HG03439 (cell line): Measurements from ENCODE around the gene ACOX1.
A peak's percentile ranks its signal among the peaks of the same experiment; 100 is the strongest.
"Not testable (repeated sequence)": the region's sequence is repeated elsewhere in the genome, so short reads cannot be mapped to it uniquely, and the experiment has no call there.

Experiments used
- ATAC-seq: cut with Tn5 transposase; IDR thresholded peaks from one replicate; pipeline ENCODE4 v1.9.1; 2021; ENCODE audit warnings: mild to moderate bottlenecking, moderate library complexity; ENCODE audit not compliant: unreplicated experiment

ACOX1 gene

DNA sequence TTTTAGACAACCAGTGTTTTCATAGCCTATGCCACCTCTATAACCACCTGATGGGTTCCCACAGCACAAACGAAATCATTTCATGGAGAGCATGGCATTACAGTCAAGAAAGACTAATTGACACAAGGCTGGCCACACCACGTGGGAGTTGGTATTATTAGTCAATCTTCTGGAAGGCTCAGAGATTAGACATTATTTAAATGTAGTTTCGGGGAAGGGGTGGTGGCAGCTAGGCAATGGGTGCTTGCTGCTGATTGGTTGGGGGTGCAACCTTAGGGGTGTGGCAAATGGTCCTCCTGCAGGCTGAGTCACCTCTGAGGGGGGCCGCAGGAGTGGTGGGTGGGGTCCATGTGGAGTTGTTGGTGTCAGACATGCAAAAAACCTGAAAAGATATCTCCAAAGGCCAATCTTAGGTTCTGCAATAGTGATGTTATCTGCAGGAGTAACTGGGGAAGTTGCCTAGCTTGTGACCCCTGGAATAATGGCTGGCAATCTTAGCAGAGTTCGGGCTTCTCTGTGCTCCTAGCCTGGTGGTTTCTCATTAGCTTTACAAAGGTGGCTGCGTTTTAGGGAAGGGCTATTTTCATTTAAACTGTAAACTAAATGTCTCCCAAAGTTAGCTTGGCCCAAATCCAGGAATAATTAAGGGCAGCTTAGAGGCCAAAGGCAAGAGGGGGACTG lies 4.7 kb upstream of the ACOX1 start:
- no peak for ATAC-seq

DNA sequence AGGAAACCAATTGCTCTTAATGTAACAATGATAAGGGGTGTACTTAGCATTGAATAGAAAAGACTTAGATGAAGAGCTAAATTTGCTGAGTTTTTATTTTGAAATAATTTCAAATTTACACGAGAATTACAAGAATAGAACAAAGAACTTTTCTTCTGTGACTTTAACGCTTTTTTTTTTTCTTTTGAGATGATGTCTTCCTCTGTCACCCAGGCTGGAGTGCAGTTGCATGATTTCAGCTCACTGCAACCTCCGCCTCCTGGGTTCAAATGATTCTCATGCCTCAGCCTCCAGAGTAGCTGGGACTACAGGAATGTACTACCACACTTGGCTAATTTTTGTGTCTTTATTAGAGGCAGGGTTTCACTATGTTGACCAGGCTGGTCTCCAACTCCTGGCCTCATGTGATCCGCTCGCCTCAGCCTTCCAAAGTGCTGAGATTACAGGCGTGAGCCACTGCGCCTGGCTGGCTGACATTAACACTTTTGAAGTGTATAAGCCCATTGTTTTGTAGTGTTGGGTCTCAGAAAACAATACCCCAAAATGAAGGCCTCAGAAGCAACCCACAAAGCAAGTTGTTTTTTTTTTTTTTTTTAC lies 2.2 kb upstream of the ACOX1 start:
- ATAC-seq = no peak

DNA sequence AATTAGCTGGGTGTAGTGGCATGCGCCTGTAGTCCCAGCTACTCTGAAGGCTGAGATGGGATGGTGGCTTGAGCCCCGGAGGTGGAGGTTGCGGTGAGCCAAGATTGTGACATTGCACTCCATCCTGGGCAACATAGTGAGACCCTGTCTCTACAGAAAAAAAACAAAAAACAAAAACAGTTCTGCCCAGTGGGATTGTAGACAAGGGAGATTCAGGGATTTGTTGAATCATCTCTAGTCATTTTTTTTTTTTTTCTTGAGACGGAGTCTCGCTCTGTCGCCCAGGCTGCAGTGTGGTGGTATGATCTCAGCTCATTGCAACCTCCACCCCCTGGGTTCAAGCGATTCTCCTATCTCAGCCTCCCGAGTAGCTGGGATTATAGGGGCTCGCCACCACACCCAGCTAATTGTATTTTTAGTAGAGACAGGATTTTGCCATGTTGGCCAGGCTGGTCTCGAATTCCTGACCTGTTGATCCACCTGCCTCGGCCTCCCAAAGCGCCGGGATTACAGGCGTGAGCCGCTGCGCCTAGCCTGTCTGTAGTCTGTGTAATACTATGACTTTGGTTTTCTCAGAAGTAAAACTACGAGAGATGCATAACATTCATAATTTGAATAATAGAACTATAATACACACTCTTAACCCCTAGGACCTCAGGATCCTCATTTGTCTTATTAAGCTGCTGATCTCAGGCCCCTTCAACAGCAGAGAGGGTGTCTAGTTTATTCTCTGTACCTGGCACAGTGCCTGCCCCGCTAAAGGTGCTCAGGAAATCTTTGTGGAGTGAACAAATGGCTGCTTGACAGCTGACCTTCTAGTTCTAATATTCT lies 1.4 kb upstream of the ACOX1 start:
- no peak for ATAC-seq

DNA sequence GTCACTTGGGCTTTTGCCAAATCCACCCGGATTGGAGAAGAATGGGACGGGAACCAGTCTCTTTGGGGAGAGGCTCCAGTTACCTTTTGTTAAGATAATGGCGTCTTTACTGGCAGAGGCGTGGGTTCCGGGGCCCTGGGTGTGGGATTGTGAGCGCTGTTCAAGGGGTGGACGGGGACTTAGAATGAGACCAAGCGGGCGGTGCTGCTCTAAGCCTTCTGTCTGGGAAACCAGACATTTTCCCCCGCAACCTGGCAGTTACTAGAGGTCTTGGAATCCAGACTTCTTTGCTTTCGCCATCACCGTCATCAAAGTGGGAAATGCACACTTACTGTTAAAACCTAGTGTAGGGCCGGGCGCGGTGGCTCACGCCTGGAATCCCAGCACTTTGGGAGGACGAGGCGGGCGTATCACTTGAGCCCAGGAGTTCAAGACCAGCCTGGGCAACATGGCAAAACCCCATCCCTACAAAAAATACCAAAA lies 780 bp upstream of the ACOX1 start:
- peak; percentile 18 for ATAC-seq

DNA sequence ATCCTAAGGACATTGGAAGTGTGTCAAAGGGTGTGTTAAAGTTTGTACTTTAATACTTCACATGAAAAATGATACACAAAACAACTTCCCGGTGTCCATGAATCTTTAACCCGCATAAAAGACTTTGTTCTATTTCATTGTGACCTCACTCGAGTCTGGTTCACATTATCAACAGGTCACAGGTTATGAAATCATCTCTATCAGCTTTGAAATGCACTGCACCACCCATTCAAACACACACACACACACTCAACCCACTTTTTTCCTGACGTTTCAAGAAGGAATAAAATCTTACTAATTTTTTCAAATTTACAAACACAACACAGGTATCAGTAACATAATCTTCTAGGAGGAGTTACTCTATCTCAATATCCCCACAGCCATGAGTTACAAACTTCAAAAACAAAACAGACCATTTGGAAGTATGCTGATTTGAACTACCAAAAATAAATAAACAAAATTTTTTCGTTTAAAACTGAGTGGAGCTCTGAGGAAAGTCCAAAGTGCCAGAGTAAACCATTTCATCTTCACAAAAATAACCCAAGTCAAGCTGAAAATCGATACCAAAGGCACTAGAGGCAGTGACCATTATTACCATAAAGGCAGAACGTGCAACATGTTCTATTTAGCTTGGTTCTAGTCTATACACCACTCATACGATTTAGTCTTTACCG lies 2.7 kb downstream of the ACOX1 start:
- no peak for ATAC-seq

DNA sequence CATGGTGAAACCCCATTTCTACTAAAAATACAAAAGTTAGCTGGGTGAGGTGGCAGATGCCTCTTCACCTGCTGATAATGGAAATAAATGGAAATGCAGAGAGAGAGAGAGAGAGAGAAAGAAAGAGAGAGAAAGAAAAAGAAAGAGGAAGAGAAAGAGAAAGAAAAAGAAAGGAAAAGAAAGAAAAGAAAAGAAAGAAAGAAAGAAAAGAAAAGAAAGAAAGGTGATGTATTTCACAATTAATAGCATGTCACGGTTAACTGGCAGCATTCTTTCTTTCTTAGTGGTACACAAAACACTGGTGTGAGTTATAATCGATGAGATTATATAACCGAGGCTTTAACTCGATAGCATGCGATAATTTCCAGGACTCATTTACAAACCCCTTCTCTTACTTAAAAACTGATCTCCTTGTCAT lies 3.2 kb downstream of the ACOX1 start:
- ATAC-seq = no peak

DNA sequence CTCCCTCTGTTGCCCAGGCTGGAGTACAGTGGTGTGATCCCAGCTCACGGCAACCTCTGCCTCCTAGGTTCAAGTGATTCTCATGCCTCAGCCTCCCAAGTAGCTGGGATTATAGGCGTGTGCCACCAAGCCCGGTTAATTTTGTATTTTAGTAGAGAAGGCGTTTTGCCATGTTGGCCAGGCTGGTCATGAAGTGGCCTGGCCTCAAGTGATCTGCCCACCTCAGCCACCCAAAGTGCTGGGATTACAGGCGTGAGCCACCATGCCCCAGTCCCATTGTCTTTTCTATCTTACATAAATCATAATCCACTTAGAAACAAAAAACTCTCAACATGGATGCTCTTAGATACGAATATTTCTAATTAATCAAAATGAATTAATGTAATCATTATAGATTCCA lies 3.8 kb downstream of the ACOX1 start:
- ATAC-seq = not testable (repeated sequence)

DNA sequence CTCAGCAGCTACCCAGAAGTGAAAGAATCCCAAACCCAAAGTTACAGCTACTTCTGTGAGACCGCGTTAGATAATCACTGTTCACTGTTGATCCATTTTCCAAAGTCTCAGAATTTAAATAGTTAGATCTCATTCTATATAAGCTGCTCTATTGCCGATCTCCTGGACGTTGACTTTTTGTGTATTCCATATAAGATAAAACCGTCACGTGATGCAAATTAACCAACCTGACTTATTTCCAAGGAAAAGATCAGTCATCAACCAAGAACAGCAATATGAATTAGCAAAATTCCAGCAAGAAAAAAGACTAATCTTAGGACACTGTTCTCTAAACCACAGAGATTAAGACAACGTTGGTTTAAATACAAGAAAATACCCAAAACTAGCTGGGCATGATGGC lies 8.3 kb downstream of the ACOX1 start:
- ATAC-seq = no peak

DNA sequence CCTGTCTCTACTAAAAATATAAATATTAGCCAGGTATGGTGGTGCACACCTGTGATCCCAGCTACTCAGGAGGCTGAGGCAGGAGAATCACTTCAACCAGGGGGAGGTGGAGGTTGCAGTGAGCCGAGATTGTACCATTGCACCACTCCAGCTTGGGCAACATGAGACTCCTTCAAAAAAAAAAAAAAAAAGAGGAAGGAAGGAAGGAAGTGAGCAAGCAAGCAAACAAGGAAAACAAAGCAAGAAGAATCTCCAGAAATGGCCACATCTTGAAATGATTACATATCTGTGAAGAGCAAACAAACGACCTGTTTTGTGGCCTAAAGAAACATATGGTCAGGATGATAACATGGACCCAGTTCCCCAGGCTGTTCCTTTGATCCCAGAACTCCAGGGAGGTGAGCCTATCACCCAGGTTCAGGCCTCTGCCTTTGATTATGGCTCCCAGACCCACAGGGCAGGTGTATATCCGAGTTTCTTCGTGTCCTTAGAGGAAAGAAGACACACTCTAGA lies 8.9 kb downstream of the ACOX1 start:
- no peak for ATAC-seq

DNA sequence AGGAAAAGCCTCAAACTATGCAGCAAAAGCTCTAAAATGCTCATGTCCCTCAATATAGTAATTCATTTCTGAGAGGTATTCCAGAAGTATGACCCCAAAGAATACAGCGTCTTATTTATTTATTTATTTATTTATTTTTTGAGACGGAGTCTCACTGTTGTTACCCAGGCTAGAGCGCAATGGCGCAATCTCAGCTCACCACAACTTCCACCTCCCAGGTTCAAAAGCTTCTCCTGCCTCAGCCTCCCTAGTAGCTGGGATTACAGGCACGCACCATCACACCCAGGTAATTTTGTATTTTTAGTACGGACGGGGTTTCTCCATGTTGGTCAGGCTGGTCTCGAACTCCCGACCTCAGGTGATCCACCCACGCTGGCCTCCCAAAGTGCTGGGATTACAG lies 9.9 kb downstream of the ACOX1 start:
- ATAC-seq = not testable (repeated sequence)

DNA sequence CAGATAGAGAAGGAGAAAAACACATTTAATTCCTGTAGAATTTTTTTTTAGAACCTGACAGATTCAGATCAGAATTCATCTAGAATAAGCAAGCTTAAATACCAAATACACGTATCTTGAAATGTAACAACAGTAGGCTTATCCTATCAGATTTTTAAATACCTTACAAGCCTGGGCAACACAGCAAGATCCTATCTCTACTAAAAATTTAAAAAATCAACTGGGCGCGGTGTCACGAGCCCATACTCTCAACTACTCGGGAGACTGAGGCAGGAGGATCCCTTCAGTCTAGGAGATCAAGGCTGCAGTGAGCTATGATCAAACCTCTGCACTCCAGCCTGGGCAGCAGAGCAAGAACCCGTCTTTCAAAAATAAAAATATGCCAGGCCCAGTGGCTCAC lies 13.5 kb downstream of the ACOX1 start:
- ATAC-seq = no peak

DNA sequence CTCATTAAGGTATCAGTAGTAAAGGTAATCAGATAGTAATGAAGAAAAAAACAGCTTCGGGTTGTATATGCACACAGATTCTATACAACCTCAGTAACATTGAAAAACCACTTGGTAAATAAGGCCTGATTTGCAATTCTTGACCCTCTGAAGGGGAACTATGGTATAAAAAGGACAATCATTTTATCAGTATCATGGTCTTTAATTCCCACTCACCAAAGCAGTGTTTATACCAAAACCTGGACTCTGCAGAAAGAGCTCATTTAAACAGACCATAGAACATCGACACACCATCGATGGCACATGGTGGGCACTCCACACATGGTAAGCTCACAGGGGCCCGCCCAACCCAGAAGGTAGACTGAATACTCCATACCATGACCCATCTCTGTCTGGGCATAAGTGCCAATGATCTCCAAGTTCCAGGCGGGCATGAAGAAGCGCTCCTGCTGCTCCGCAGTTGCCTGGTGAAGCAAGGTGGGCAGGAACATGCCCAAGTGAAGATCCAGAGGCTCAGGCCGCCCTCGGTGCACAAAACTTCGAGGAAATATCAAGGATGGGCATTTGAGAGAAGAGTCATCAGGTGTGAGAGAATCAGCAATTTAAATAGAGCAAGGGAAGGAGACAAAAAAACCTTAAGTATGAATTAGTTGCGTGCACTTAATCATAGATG lies 19.0 kb downstream of the ACOX1 start:
- no peak for ATAC-seq

DNA sequence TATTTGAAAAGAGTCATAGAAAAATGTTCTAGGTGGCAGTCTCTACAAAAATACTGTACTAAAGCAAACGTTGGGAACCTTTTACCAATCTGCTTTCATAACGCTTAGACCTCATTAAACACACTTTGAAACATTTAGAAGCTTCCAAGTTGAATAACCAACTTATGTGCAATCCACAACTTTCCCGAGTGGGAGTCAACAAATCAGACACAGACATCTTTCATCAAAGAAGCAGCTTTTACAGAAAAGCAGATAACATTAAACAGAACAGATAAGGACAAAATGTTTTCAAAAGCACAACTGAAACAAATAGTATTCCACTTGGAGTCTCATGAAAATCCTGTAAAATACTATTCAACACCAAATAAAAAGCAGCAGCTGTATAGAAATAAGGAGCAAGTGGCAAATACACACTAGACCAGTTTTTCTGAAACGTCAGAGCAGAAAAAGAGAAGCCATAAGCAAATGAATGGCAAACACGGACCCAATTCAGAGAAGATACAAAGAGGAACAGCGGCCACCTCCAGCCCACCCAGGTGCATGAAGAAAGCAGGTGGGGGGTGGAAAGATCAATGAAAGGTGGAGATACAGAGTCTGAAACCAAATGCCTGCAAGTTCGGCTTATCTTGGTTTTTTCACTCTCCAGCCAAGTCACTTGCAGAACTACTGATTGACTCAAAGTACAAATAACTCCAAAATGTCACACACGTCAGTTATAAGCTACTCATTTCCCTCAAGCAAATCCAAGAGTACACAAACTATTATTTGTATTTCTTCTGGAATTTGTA lies 19.7 kb downstream of the ACOX1 start:
- ATAC-seq = no peak

DNA sequence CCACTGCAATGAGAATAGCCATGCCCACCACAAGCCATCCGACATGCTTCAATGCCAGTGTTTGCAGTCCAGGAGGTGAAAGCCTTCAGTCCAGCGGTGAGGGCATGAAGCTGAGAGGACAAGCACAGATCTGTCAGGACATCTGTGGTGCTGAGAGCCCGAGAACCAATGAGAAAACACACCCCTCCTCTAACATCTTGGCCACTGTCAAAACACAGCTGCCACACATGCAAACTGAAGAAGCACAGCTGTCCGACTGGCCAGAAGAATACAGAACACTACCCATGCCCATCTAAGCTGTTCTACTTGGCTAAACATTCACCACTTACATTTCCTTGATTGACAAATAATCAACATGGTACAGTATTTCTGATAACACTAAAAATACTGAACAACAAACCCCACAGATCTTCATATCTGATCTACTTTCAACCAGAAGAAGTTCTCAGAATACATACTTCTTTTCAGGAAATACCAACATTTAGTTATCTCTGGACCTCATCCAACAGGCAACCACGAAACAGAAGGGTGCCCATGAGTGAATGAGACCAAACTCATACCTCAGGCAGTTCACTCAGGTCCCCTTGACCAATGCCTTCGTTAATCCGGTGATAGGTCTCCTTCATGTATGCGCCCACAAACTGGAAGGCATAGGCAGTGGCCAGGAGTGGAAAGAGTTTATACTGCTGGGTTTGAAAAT lies 28.0 kb downstream of the ACOX1 start:
- ATAC-seq = no peak

DNA sequence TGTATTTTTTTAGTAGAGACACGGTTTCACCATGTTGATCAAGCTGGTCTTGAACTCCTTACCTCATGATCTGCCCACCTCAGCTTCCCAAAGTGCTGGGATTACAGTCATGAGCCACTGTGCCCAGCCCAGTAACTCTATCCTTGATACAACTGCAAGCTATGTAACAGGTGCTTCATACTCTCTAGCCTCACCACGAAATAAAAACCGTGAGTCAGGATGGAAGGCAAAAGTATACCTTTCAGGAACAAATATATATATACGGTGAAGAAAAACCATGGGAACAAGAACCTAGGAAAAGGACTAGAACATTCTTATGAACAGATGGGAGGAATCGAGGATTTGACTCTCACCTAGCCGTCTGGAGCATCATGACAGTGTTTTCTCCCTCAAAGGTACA lies 28.5 kb downstream of the ACOX1 start:
- no peak for ATAC-seq

DNA sequence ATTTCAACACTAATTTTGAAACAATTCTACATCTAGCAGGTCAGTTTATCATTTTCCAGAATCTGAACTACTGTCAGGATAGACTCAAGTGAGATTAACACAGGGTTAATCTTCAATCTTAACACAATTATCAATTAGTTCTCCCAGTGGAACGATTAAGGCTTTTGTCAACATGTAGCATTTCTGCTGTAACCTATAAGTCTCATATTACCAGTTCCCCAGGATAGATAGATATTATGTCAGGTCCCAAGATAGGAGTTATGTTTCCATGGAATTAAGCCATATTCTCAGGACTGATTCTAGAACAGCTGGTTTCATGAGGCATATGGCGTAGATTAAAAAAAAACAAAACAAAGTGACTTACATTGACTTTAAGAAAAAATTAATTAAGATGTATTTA lies 33.8 kb downstream of the ACOX1 start:
- no peak for ATAC-seq

DNA sequence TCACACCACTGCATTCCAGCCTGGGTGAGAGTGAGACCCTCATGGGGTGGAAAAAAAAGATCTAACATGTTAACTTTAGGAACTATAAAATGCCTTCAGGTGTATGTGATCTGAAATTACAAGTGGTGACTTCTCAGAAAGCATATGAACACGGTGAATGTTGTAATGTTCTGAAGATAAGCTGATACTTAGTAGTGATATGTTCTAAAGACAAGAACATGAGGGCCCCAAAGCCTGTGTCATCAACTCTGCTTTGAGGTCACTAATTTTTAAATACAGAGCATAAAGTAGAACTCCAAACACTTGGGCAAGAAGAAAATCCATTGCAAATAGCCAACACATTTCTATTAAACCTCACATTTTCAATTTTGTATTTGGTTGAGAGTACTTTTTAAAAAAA lies 35.5 kb downstream of the ACOX1 start:
- ATAC-seq = no peak

DNA sequence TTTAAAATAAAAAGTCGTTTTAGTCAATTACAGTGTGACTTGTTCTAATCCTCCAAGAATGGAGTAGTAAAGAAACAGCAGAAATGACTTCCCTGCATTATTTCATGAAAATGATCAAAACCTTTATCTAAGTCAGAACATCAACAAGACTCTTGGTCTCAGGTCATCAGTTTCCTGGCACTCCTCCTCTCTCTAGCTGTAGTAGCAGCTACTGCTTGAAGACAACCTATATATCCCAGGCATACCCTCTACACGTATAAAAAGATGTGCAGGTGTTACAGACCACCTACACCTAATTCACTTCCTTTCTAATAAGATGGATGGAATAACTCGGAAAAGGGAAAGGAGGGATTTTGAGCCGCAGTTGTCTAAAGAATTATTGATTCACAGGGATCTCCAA lies 36.5 kb downstream of the ACOX1 start:
- ATAC-seq = no peak

DNA sequence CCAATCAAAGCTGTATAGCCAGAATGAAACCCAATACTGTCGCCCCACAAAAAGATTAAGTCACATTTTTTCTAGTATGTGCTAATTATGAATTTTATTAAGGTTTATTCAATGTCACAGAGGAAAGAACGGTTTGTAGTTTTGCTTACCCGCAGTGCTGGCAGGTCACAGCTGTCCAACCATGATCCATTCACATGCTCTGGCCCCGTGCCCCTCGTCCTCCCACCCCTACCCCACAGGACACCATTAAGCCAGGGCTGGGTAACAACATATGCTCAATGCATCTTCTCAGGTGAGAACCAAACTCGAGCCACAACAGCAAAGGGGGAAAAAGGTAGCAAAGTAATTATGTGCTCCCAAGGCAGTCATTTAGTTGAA lies 37.5 kb downstream of the ACOX1 start:
- no peak for ATAC-seq
